BE2C (cell line): ENCODE measurements around the gene EIF3B.
A peak's percentile ranks its signal among the peaks of the same experiment; 100 is the strongest.
"Not testable (repeated sequence)": the region's sequence is repeated elsewhere in the genome, so short reads cannot be mapped to it uniquely, and the experiment has no call there.

Source experiments
- DNase-seq: peaks from one replicate; pipeline ENCODE4 v3.0.0-alpha.2; 2020
- H3K27me3 ChIP-seq: fragments of 250-450 bp; sonication (Bioruptor Pico); 2 replicates; pipeline ENCODE4 v1.5.1; 2020; ENCODE audit warnings: mild to moderate bottlenecking
- H3K36me3 ChIP-seq: fragments of 250-450 bp; sonication (Bioruptor Pico); 2 replicates; pipeline ENCODE4 v1.5.1; 2020; ENCODE audit warnings: mild to moderate bottlenecking
- H3K4me1 ChIP-seq: fragments of 250-450 bp; sonication (Bioruptor Pico); 2 replicates; pipeline ENCODE4 v1.5.1; 2020
- H3K4me3 ChIP-seq: 2 replicates; pipeline ENCODE4 v1.5.1; 2011; ENCODE audit warnings: low read depth, low read length
- H3K9me3 ChIP-seq: fragments of 250-450 bp; sonication (Bioruptor Pico); 2 replicates; pipeline ENCODE4 v1.5.1; 2020
- CTCF ChIP-seq: IDR thresholded peaks from 2 replicates; pipeline ENCODE4 v1.5.1; 2012; ENCODE audit warnings: mild to moderate bottlenecking, low read depth, low read length

EIF3B gene

DNA sequence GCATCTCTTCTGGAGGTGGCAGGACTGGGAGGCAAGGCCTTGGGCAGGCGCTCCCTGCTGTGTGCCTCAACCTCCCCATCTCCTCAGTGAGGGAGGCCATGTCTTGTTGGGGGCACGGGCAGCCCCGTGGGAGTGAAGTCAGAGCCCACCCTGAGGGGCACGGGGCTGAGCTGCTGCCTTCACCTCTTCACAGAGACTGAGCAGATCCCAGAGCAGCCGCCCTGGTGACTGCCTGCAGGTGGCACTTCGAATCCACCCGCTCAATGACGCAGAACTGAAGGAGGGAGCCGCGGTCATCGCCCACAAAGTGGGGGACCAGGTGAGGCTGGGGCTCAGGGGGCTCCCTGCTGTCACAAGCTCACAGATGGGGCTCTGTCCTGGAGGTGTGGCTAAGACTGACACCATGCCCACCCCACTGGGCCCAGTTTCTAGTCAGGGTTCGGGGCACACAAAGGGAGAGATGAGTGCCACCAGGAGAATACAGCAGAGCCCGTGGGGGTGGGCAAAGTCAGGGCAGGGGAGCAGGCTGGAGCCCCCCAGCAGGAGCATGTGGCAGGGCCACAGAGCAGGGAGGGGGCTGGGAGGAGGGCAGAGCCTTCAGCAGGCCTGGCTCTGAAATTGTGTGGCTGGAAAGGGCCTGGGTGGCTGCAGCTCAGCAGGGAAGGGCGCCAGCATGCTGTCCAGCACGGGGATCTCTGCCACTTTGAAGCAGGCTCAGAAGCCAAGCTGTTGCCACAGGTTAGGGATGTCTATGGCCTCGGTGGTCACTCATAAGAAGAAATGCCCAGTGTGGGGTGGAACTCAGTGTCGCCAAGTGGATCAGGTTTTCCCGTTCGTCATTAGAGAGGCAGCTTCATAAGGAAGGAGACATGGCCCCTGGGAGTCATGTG is 30.0 kb downstream of the EIF3B start:
- peak; percentile 28; the same call in 1 of the 2 replicates for TF ChIP-seq CTCF
- no peaks in the 10 kb centered on the region for H3K27me3 ChIP-seq
- no peaks in the 10 kb centered on the region for H3K9me3 ChIP-seq
- no peak for DNase-seq
- H3K4me1 ChIP-seq = no peaks in the 10 kb centered on the region; the same call in 1 of the 2 replicates
- peaks cover 41% of the 10 kb centered on the region for H3K36me3 ChIP-seq
- H3K4me3 ChIP-seq = no peak overlapping the region

DNA sequence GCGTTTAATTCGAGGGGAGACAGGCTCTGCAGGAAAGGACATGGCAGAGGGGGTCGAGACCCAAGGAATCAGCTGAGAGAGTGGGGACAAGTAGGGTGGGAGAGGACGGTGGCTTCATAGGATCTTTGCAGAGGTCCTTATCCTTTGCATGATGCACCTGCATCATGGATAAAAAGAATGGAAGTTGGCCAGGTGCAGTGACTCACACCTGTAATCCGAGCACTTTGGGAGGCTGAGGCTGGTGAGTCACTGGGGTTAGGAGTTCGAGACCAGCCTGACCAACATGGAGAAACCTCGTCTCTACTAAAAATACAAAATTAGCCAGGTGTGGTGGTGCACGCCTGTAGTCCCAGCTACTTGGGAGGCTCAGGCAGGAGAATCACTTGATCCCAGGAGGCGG is 31.5 kb downstream of the EIF3B start:
- not testable (repeated sequence) for H3K9me3 ChIP-seq, H3K27me3 ChIP-seq, DNase-seq, H3K4me1 ChIP-seq, H3K4me3 ChIP-seq
- peaks cover 26% of the 10 kb centered on the region for H3K36me3 ChIP-seq

DNA sequence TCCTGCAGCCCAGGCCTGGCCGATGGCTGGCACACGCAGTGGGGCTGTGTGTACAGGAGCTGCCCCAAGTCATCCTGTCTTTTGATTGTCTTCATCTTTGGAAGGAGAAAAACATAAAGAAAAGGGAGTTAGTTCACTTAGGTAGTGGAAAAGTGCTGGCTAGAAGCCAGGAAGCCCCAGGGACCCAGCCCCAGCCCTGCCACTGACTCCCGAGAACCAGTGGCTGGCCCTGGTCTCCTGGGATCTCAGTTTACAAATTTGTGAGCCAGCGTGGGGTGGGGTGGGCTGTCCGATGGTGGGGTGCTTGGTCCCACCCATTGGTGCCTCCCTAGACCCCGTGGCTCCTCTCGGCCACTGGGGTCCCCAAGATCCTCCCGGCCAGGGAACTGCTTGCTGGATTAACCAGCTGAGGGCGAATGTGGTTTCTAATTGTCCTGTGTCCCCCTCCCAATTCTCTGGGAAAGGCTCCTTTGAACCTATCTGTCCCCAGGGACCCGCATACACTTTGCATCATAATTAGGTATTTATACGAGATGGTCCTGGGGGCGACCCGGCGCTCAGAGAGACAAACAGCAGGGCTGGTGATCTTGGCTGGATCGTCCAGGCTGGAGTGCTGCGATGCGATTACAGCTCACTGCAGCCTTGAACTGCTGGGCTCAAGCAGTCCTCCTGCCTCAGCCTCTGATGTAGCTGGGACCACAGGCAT is 32.5 kb downstream of the EIF3B start:
- Histone ChIP-seq H3K4me3 (no peak overlapping the region), H3K36me3 (peaks cover 16% of the 10 kb centered on the region), H3K27me3 (no peaks in the 10 kb centered on the region), H3K4me1 (no peaks in the 10 kb centered on the region; the same call in 1 of the 2 replicates), H3K9me3 (no peaks in the 10 kb centered on the region)
- TF ChIP-seq CTCF = no peak
- peak; percentile 40 for DNase-seq

- DNase-seq = no peak
- peaks cover 9% of the 10 kb centered on the region; the same call in 1 of the 2 replicates for H3K36me3 ChIP-seq
Measured at GRCh38 chr7:2387897-2388636, 33.4 kb downstream of the EIF3B start.

GRCh38 chr7:2388637-2388954 is 34.0 kb downstream of the EIF3B start:
- TF ChIP-seq CTCF = no peak

More at GRCh38 chr7:2387897-2388636, 33.4 kb downstream of the EIF3B start:
- no peaks in the 10 kb centered on the region for H3K9me3 ChIP-seq
- no peaks in the 10 kb centered on the region; the same call in 1 of the 2 replicates for H3K4me1 ChIP-seq
- H3K4me3 ChIP-seq = no peak overlapping the region
- no peak for TF ChIP-seq CTCF
- H3K27me3 ChIP-seq = no peaks in the 10 kb centered on the region

GRCh38 chr7:2390020-2390816 is 35.6 kb downstream of the EIF3B start:
- not testable (repeated sequence) for H3K4me1 ChIP-seq, H3K9me3 ChIP-seq, H3K27me3 ChIP-seq, DNase-seq, H3K36me3 ChIP-seq, H3K4me3 ChIP-seq

More at GRCh38 chr7:2388637-2388954, 34.0 kb downstream of the EIF3B start:
- no peaks in the 10 kb centered on the region for H3K27me3 ChIP-seq
- H3K4me3 ChIP-seq = no peak overlapping the region
- no peak for DNase-seq
- no peaks in the 10 kb centered on the region; the same call in 1 of the 2 replicates for H3K4me1 ChIP-seq
- peaks cover 9% of the 10 kb centered on the region; the same call in 1 of the 2 replicates for H3K36me3 ChIP-seq
- no peaks in the 10 kb centered on the region for H3K9me3 ChIP-seq
